ENCODE data around the gene RBM12.
"Not testable (repeated sequence)": the region's sequence is repeated elsewhere in the genome, so short reads cannot be mapped to it uniquely, and the experiment has no call there.

The RBM12 gene

DNA sequence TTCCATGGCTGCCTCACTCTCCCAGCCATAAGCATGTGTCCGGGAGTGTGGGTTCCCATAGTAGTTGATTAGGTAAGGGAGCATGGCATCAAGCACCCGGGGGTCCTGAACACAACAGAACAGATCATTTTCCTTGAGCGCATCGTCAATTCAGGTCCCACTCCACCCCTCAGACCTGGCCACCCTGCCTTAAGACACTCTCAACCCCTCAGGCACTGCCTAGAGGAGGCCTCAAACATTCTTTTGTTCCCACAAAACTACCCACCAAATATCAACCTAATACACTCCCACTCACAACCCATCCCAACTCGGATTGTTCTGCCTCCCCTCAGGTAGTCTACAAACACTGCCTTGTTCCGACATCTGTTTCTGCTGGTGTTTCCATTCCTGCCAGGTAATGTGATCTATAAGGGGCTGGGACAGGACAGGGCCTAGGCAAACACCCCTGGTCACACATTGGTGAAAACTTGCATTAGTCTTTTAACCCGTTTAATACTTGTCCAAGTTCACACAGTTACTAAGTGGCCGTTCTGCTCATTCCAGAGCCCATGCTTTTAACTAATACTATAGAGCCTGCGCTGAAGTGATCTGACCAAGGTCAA is 33.1 kb upstream of the RBM12 start:
- no peak for DNase-seq

DNA sequence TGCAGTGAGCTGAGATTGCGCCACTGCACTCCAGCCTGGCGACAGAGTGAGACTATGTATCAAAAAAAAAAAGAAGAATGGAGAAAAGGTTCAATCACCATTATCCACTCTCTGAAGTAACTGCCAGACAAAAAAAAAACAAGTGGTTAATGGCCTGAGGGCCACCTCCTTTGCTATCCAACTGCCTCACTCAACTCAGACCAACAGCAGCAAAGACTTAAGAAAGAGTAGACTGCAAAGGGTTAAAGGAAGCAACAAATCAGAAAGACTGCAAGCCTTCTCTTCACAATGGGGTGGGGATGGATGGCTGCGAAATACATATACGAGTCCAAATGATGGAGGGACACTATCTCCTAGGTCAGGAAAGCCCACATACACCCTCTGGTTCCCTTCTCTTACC is 31.3 kb upstream of the RBM12 start:
- no peak for DNase-seq

GRCh38 chr20:35695245-35695749 is 30.6 kb upstream of the RBM12 start:
- DNase-seq = no peak

DNA sequence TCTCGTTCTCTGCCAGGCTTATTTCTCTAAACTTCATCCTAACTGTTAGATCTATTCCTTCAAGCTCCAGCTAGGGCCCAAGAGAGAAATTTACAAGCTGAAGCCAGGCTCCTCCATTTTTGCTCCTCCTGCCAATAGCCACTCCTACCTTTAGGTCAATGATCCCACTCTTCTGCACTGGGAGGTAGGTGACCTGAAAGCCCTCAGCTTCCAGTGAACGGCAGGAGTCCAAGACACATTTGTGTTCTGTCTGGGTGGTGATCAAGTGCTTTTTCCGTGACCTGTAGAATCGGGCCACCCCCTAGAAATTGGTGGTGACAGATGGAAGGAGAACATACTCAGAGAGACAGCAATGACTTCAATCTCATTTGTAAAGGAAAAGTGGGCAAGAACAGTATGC is 25.6 kb upstream of the RBM12 start:
- DNase-seq = no peak

GRCh38 chr20:35686872-35687271 is 22.2 kb upstream of the RBM12 start:
- not testable (repeated sequence) for DNase-seq

- not testable (repeated sequence) for DNase-seq
Measured at GRCh38 chr20:35685368-35685767, 20.7 kb upstream of the RBM12 start.

DNA sequence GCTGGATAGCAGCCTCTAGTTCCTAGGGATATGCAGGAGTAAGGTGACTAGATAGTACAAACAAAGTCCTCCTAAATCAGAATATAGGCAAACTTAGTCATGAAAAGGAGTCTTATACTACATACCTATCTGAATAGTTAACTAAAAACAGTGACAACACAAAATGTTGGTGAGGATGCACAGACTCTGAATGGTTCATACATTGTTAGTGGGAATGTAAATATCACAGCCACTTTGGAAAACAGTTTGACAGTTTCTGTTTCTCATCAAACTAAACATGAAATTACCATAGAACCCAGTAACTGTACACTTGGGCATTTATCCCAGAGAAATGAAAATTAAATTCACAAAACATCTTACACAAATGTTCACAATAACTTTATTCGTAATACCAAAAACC is 17.3 kb upstream of the RBM12 start:
- no peak for DNase-seq

DNA sequence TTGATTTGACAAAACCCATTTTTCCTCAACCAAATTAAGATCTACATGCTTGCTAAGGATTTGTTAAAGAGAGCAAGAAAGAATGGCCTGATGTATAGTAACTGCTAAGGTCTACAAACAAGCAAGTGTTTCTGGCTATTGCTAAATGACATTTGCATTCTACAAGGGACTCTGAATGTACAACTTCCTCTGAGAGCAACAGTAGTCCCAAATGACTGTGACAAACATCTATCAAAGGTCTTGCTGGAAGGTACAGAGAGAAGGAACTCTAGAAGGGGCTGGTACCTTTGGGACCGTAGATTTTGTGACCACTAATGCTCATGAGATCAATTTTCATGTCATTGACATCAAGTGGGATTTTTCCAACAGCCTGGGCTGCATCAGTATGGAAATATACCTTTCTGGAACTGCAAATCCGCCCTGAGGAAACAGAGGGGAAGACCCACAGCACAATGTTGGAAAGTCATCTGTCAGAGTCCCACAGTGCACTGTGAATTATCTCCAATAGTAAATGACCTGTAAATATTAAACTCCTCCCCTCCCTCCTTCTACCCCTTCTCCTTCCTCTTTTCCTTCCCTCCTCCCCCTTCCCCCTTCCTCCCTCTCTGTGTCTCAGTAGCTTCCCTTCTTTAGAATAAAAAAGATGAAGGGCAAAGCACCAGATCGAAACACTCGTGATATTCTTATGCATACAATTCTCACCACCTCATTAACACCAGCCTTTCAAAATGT is 15.9 kb upstream of the RBM12 start:
- no peak for DNase-seq

DNA sequence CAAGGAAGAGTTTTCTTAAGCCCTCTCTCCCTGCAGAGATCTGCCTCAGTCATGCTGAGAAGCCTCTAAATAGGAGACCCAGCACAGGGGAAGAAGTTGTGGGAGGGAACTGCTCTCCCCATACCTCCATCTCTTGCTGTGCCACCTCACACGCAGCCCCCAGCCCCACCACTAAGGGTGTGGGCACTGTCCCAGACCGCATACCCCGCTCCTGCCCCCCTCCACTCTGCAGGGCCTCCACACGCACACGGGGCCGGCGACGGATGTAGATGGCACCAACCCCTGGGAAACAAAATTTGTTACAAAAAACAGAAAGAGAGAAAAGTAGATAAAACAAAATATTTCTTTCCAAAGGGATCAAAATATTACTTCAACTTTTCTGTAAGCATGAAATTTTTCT is 10.2 kb upstream of the RBM12 start:
- no peak for DNase-seq

GRCh38 chr20:35673884-35674283 is 9.2 kb upstream of the RBM12 start:
- DNase-seq = no peak

DNA sequence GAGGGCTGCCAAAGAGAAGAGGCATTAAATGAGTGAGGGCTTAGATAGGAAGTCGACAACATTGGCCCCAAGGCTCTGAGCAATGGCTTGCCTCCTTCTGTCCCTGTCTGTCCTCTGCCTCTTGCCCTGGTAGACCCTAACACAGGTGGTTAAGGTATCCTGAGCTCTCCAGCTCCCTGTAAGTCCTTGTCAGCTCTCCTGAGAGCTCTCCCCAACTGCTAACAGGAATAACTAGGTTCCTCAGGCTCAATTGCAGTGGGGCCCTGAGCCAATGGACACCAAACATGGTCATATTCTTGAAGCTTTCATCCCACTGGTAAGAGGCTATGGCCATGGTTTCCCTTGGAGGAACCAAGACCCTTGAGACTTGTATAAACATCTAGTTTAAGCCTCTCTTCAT is 5.0 kb upstream of the RBM12 start:
- DNase-seq = no peak

DNA sequence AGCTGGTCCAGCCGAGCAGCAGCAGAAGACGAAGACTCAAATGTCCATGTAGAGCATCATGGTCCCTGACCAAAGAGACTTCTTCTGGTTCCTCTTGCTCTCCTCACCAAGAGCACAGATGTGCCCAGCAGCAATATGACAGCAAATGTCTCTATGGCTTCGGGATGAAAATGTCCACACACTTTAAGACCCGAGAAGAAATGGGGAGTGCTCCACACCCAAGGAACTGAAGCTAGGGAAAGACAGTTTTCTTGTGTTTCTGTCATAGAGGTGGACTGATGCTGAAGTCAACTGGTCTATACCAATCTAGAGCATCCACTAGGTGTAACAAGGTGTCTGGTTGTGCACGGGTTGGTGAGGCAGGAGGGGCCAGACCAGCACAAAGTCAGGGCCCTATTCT is 4.5 kb upstream of the RBM12 start:
- DNase-seq = no peak

DNA sequence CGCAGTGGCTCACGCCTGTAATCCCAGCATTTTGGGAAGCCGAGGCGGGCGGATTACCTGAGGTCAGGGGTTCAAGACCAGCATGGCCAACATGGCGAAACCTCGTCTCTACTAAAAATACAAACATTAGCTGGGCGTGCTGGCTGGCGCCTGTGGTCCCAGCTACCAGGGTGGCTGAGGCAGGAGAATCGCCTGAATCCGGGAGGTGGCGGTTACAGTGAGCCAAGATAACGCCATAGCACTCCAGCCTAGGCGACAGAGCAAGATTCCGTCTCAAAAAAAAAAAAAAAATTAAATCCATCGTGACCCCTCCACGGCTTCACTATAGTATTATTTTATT is 1.2 kb upstream of the RBM12 start:
- DNase-seq = no peak

GRCh38 chr20:35663516-35664465 is 909 bp downstream of the RBM12 start:
- peak; percentile 51 to 55 for DNase-seq

DNA sequence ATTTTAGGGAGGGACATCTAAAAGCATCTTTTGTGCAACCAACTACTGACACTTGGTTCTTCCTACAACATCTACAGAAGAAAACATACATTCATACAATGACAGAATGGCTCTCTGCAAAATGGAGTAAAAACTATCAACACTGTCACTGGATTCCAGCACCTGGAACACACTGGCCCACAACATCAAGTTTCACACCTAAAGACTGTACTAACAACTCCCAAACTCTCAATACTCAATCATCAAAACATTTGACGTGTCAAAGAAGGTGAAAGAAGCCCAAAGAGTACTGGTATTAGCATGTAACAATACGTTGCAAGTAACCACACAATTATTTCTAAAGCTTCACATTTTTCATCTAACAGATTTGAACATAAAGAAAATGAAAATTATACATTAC is 2.1 kb downstream of the RBM12 start:
- no peak for DNase-seq

DNA sequence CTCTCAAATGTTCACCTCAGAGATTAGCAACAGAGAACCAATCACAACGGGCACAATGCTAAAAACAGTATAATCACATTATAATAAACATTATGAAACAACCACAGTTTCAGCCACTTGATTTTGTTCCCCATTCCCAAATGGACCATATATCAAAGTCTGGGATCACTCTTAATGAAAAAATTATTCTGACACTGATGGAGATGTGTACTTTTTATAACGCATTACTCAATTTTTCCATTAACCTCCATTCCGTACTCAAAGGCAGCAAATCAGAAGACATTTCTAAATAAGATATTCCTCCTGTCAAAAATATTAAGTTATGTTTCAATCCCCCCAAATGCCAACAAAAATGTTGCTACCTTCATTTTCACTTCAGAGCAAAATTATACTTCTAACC is 2.8 kb downstream of the RBM12 start:
- no peak for DNase-seq

DNA sequence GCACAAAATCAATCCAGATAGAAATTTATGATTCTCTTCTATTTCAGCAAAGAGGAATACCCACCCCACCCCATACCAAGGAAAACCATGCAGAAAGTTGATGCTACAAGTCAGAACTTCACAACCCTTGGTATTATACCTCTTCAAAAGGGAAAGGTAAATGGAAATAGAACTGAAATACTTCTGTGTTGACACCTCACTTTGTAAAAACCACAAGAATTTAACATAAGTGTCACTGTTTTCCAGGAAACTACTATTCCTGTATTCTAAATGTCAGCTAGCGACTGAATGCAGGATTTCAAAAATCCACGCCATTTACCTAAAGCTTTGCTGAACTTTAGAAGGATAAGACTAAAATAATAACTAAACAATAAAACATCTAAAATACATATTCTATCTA is 3.6 kb downstream of the RBM12 start:
- no peak for DNase-seq

DNA sequence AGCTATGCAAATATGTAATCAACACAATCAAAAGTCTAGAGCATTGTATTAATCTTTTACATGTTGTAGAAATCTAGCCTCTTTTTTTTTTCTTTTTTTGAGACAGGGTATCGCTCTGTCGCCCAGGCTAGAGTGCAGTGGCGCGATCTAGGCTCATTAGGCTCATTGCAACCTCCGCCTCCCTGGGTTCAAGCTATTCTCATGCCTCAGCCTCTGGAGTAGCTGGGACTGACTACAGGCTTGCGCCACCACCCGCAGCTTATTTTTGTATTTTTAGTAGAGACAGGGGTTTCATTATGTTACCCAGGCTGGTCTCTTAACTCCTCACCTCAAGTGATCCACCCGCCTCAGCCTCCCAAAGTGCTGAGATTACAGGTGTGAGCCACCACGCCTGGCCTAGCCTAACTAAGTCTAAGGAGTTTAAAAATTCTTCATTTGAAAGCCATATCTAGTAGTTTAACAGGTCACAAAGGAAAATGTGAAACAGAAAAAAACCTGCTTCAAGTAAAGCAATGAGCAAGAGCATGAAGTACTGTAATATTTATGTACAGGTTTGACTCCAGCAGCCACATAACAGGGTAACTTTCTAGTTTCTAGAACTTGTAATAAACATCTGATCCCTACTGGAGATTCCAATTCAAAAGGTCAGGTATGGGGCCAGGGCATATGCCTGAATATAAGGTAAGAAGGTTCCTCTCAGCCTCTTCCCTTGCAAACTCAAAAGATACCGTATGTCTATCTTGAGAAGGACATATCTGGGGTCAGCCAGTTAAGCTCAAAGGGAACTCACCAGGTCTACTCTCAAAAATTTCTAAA is 4.4 kb downstream of the RBM12 start:
- no peak for DNase-seq

DNA sequence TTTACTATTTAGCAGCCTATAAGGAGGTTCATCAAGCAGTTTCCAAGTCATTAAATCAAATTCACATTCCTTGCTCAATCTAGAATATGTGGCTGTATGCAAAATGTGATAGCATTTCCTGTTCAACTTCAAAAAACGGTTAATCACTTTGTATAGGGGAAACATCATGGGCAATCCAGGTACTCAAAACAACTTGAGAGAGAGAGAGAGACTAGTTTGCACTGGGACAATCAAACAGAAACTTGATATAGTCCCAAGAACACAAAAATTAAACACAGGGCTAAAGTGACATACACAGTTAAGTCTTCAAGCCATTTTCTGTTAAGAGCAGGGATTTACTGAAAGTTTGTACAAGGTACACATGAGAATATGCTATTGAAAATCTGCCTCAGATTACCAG is 7.4 kb downstream of the RBM12 start:
- no peak for DNase-seq

DNA sequence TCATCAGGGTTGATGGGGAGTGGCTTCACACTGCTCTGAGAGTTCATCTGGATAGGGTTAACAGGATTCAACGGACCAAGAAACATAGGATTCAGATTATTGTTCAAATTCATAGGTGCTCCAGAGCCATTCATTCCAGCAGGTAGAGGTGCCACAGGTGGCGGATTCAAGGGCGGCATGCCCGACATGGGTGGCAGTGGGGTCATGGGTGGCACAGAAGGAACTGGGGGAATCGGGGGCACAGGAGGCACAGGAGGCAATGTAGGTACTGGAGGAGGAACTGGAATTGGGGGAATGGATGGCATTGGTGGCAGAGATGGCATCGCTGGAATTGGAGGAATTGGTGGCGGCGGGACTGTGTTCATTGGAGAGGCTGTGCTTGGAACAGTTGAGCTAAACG is 10.3 kb downstream of the RBM12 start:
- DNase-seq = no peak

GRCh38 chr20:35653893-35654292 is 10.8 kb downstream of the RBM12 start:
- DNase-seq = no peak

GRCh38 chr20:35653430-35653734 is 11.3 kb downstream of the RBM12 start:
- DNase-seq = no peak
